Nucleus accumbens (tissue), 56 donors: ENCODE measurements around the gene ZNF205.

Source experiments
- DNase-seq, 56 donors: peaks; one replicate each; lab custom pipeline; 2025; lab: John Stamatoyannopoulos, UW

ZNF205 gene

GRCh38 chr16:3084491-3084890, 27.9 kb upstream of the ZNF205 start:
- no peak for DNase-seq

- DNase-seq, result no peak
These were observed 27.3 kb upstream of the ZNF205 start for GRCh38 chr16:3084969-3085670.

- no peak for DNase-seq
These were observed 26.4 kb upstream of the ZNF205 start for GRCh38 chr16:3085868-3086595.

- no peak for DNase-seq
These were observed 25.7 kb upstream of the ZNF205 start for GRCh38 chr16:3086596-3087242.

GRCh38 chr16:3087243-3088235, 24.8 kb upstream of the ZNF205 start:
- DNase-seq, result no peak

GRCh38 chr16:3088450-3088849, 23.9 kb upstream of the ZNF205 start:
- no peak for DNase-seq

- no peak for DNase-seq
These were observed 23.3 kb upstream of the ZNF205 start for GRCh38 chr16:3088925-3089716.

GRCh38 chr16:3089717-3090592, 22.4 kb upstream of the ZNF205 start:
- no peak for DNase-seq

- DNase-seq, result no peak
These were observed 20.8 kb upstream of the ZNF205 start for GRCh38 chr16:3091551-3091950.

GRCh38 chr16:3092501-3092941, 19.9 kb upstream of the ZNF205 start:
- DNase-seq, result no peak

GRCh38 chr16:3094289-3095027, 17.9 kb upstream of the ZNF205 start:
- DNase-seq, result peak in 1 of 56 donors; percentile 11

GRCh38 chr16:3095869-3096268, 16.5 kb upstream of the ZNF205 start:
- no peak for DNase-seq

GRCh38 chr16:3096362-3096761, 16.0 kb upstream of the ZNF205 start:
- DNase-seq, result no peak

- DNase-seq, result no peak
These were observed 15.1 kb upstream of the ZNF205 start for GRCh38 chr16:3097266-3097665.

GRCh38 chr16:3098459-3099394, 13.7 kb upstream of the ZNF205 start, which contains the start of gene ZSCAN10:
Gene ZSCAN10, minus strand, starts transcription at chr16:3099294. Its CDS starts 6,357 bp downstream, at chr16:3092937.
- DNase-seq, result no peak

GRCh38 chr16:3099395-3099731, 13.0 kb upstream of the ZNF205 start:
- no peak for DNase-seq
